ENCODE data around the gene KAT6B.

- no peak for TF ChIP-seq POLR2AphosphoS5 (IDR thresholded peaks at IDR 0.05; ENCODE audit: low read depth, low read length)
- no peak for TF ChIP-seq SIN3A (IDR thresholded peaks at IDR 0.05; ENCODE audit: borderline replicate concordance, insufficient read depth, low read length)
- no peak for TF ChIP-seq TAF1 (IDR thresholded peaks at IDR 0.05; ENCODE audit: borderline replicate concordance, insufficient read depth, low read length)
- no peak for TF ChIP-seq REST (IDR thresholded peaks at IDR 0.05; ENCODE audit: insufficient read depth in 1 of 2, low read depth in 2 of 2, low read length in 2 of 2)
Observed at GRCh38 chr10:74963549-74963948, 137.1 kb downstream of the KAT6B start.
